Prostate gland (tissue), 2 donors: Measurements from ENCODE around the gene FADS2.

Experiments
- POLR2A ChIP-seq: fragments of 450-650 bp; IDR thresholded peaks from one replicate; pipeline ENCODE4 v1.6.1; 2016; ENCODE audit warnings: antibody characterized with exemption, mild to moderate bottlenecking
- POLR2AphosphoS5 ChIP-seq: sonication (generic); formaldehyde crosslinking; IDR thresholded peaks from one replicate; pipeline ENCODE4 v1.6.1; 2017; ENCODE audit warnings: antibody characterized with exemption
- TF ChIP-seq, protein P1 (sequence below), 4 experiments: fragments of 200-600 bp in 2 of 4; fragments of 450-650 bp in 2 of 4; sonication (generic) in 2 of 4; IDR thresholded peaks; 1 replicate in 3 of 4; 2 replicates in 1 of 4; pipeline ENCODE4 v1.5.1; 2016 to 2019; ENCODE audit warnings: antibody characterized with exemption in 4 of 4, mild to moderate bottlenecking in 2 of 4, moderate library complexity in 2 of 4

DNA sequence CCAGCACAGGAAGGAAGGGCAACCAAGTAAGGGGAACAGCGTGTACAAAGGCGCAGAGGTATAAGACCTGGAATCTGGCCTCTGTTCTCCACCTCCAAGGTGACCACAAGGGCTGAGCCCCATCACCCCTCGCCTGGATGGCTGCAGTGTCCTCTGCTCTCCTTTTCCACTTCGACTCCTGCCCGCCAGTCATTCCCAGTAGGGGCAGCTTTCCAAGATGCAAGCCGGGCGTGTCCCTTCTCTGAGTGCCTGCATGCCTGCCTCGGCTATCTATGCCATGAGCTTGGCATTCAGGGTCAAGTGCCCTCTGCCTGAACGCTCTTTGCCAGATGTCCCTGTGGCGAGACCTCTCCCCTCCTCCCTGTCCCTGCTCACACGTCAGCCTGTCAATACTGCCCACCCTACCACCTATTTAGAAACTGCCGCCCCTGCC is 46.3 kb downstream of the FADS2 start:
- TF ChIP-seq, protein P1, sequence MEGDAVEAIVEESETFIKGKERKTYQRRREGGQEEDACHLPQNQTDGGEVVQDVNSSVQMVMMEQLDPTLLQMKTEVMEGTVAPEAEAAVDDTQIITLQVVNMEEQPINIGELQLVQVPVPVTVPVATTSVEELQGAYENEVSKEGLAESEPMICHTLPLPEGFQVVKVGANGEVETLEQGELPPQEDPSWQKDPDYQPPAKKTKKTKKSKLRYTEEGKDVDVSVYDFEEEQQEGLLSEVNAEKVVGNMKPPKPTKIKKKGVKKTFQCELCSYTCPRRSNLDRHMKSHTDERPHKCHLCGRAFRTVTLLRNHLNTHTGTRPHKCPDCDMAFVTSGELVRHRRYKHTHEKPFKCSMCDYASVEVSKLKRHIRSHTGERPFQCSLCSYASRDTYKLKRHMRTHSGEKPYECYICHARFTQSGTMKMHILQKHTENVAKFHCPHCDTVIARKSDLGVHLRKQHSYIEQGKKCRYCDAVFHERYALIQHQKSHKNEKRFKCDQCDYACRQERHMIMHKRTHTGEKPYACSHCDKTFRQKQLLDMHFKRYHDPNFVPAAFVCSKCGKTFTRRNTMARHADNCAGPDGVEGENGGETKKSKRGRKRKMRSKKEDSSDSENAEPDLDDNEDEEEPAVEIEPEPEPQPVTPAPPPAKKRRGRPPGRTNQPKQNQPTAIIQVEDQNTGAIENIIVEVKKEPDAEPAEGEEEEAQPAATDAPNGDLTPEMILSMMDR (IDR thresholded peaks at IDR 0.05), result no peak
- no peak for TF ChIP-seq POLR2A
- TF ChIP-seq POLR2AphosphoS5, result no peak
